AG09319 (cell line): ENCODE results near the gene CTDNEP1.

ENCODE experiments used
- DNase-seq: peaks from one replicate; pipeline ENCODE4 v3.0.0-alpha.2; 2010; ENCODE audit warnings: low read depth; ENCODE audit errors: extremely low read depth
- CTCF ChIP-seq: IDR thresholded peaks from 2 replicates; pipeline ENCODE4 v1.5.1; 2011; ENCODE audit warnings: low read depth, mild to moderate bottlenecking, inconsistent platforms, low read length, moderate library complexity

The CTDNEP1 gene

GRCh38 chr17:7233701-7234082 is 17.8 kb downstream of the CTDNEP1 start:
- TF ChIP-seq CTCF, result no peak
- no peak for DNase-seq

- TF ChIP-seq CTCF, result no peak
These were observed 19.4 kb downstream of the CTDNEP1 start for GRCh38 chr17:7232114-7232513.

GRCh38 chr17:7229504-7229903 is 22.0 kb downstream of the CTDNEP1 start:
- no peak for DNase-seq
- no peak for TF ChIP-seq CTCF

More at GRCh38 chr17:7232114-7232513, 19.4 kb downstream of the CTDNEP1 start:
- DNase-seq, result no peak

GRCh38 chr17:7228920-7229319 is 22.6 kb downstream of the CTDNEP1 start:
- DNase-seq, result no peak
- no peak for TF ChIP-seq CTCF

- no peak for TF ChIP-seq CTCF
- no peak for DNase-seq
These were observed 24.5 kb downstream of the CTDNEP1 start for GRCh38 chr17:7226721-7227710.

GRCh38 chr17:7225711-7226331 is 25.7 kb downstream of the CTDNEP1 start:
- DNase-seq, result no peak
- no peak for TF ChIP-seq CTCF

- no peak for DNase-seq
- no peak for TF ChIP-seq CTCF
These were observed 26.8 kb downstream of the CTDNEP1 start for GRCh38 chr17:7224661-7225111.
